NCI-H2227 treated with DMSO at 0.1 percent for 48 hours (cell line): ENCODE measurements around the gene TBX1.

Experiments
- DNase-seq: peaks from one replicate; lab custom pipeline; 2025; lab: John Stamatoyannopoulos, UW

Gene TBX1

GRCh38 chr22:19760058-19760950 lies at the start of gene TBX1:
TBX1 (plus strand) TSS chr22:19760778; CDS start chr22:19760844, 66 bp downstream.
- DNase-seq: no peak

GRCh38 chr22:19713245-19713644 lies 47.3 kb upstream of the TBX1 start:
- no peak for DNase-seq

GRCh38 chr22:19713650-19714311 lies 46.8 kb upstream of the TBX1 start:
- no peak for DNase-seq

- peak; percentile 12 for DNase-seq
These were observed 46.0 kb upstream of the TBX1 start, which contains the start of gene SEPTIN5 for GRCh38 chr22:19714312-19715187. SEPTIN5 (plus strand) TSS chr22:19714503; CDS start chr22:19714589, 86 bp downstream.

GRCh38 chr22:19715188-19715930 lies 45.2 kb upstream of the TBX1 start:
- DNase-seq: no peak

- no peak for DNase-seq
These were observed 44.3 kb upstream of the TBX1 start for GRCh38 chr22:19716041-19716828.

- DNase-seq: no peak
These were observed 43.8 kb upstream of the TBX1 start for GRCh38 chr22:19716829-19717105.

GRCh38 chr22:19717181-19717580 lies 43.4 kb upstream of the TBX1 start:
- no peak for DNase-seq

- peak; percentile 49 for DNase-seq
These were observed 42.7 kb upstream of the TBX1 start for GRCh38 chr22:19717691-19718455.

GRCh38 chr22:19718456-19719049 lies 42.0 kb upstream of the TBX1 start:
- no peak for DNase-seq

GRCh38 chr22:19719050-19719482 lies 41.5 kb upstream of the TBX1 start:
- no peak for DNase-seq

GRCh38 chr22:19719488-19720021 lies 41.0 kb upstream of the TBX1 start:
- no peak for DNase-seq

- no peak for DNase-seq
These were observed 40.3 kb upstream of the TBX1 start for GRCh38 chr22:19720150-19720827.

GRCh38 chr22:19720999-19721329 lies 39.6 kb upstream of the TBX1 start:
- no peak for DNase-seq

GRCh38 chr22:19721330-19722177 lies 39.0 kb upstream of the TBX1 start:
- DNase-seq: no peak

- no peak for DNase-seq
These were observed 38.2 kb upstream of the TBX1 start for GRCh38 chr22:19722178-19722981.

GRCh38 chr22:19722982-19723231 lies 37.7 kb upstream of the TBX1 start:
- no peak for DNase-seq
